Thoracic aorta (tissue), 2 donors: ENCODE results near the gene CCR5AS.

ENCODE experiments used
- ATAC-seq: fragments of 150-250 bp; one replicate; pipeline ENCODE4 v1.8.0; 2017; ENCODE audit warnings: low read depth; ENCODE audit not compliant: insufficient number of reproducible peaks, low FRiP score
- DNase-seq: peaks from one replicate; pipeline ENCODE4 v3.0.0-alpha.2; 2020; ENCODE audit warnings: low spot score
- H3K27ac ChIP-seq, 2 donors: fragments of 200-600 bp; sonication (generic); 1 replicate in 1 of 2; 2 replicates in 1 of 2; pipeline ENCODE4 v1.5.1; 2016; ENCODE audit warnings: mild to moderate bottlenecking in 2 of 2, moderate library complexity in 2 of 2
- H3K27me3 ChIP-seq: fragments of 200-600 bp; sonication (generic); replicated peaks from 2 replicates; pipeline ENCODE4 v1.6.0; 2016; ENCODE audit warnings: mild to moderate bottlenecking; ENCODE audit not compliant: insufficient read depth
- H3K36me3 ChIP-seq: fragments of 200-600 bp; sonication (generic); one replicate; pipeline ENCODE4 v1.5.1; 2016
- H3K4me1 ChIP-seq, 2 donors: fragments of 200-600 bp; sonication (generic); 1 replicate in 1 of 2; 2 replicates in 1 of 2; pipeline versions ENCODE4 v1.5.1 to v1.6.0; 2016; ENCODE audit warnings: low read depth in 2 of 2, mild to moderate bottlenecking in 1 of 2; ENCODE audit not compliant: control insufficient read depth in 1 of 2
- H3K4me3 ChIP-seq: fragments of 200-600 bp; sonication (generic); 2 replicates; pipeline ENCODE4 v1.5.1; 2016; ENCODE audit warnings: mild to moderate bottlenecking
- H3K9me3 ChIP-seq: fragments of 200-600 bp; sonication (generic); 2 replicates; pipeline ENCODE4 v1.5.1; 2016
- TF ChIP-seq, protein P1 (sequence below): fragments of 200-600 bp; sonication (generic); IDR thresholded peaks from one replicate; pipeline ENCODE4 v1.5.1; 2019; ENCODE audit warnings: antibody characterized with exemption

Gene CCR5AS

DNA sequence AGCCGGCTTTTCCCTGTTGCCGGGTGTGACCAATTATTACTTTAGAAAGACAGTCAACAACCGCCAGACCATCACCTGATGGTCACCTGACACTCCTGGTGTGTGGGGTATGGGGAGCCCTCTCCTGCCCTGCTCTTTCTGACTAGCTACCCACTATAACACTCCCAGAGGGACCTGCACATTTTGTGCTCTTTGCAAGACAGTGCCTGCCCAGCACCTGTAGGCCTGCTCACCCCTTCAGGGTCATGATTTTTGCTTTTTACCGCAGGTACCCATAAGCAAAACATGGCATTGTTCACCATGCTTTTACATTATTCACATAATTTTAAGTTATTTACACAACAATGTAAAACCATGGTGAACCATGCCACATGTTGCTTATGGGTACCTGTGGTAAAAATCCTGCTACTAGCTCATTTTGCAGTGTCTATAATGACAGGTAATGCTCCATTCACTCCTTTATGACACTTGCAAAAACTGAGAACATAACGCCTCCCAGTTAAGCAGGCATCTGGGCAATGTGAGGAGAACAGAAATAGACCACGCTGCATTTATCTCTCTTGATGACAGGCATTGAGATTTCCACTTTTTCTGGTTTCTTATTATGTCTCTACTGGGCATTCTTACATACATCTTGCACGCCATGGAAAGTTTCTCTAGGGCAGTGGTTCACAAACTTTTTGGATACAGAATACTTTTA, 10.1 kb upstream of the CCR5AS start:
- peaks cover 0 to 7% of the 10 kb centered on the region in 2 donors for H3K4me1 ChIP-seq
- DNase-seq (no peak), ATAC-seq (no peak)
- no peaks in the 10 kb centered on the region for H3K36me3 ChIP-seq
- H3K9me3 ChIP-seq = no peaks in the 10 kb centered on the region
- H3K4me3 ChIP-seq = no peak overlapping the region
- TF ChIP-seq, protein P1, sequence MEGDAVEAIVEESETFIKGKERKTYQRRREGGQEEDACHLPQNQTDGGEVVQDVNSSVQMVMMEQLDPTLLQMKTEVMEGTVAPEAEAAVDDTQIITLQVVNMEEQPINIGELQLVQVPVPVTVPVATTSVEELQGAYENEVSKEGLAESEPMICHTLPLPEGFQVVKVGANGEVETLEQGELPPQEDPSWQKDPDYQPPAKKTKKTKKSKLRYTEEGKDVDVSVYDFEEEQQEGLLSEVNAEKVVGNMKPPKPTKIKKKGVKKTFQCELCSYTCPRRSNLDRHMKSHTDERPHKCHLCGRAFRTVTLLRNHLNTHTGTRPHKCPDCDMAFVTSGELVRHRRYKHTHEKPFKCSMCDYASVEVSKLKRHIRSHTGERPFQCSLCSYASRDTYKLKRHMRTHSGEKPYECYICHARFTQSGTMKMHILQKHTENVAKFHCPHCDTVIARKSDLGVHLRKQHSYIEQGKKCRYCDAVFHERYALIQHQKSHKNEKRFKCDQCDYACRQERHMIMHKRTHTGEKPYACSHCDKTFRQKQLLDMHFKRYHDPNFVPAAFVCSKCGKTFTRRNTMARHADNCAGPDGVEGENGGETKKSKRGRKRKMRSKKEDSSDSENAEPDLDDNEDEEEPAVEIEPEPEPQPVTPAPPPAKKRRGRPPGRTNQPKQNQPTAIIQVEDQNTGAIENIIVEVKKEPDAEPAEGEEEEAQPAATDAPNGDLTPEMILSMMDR = no peak
- no peak overlapping the region for H3K27ac ChIP-seq
- H3K27me3 ChIP-seq = no peaks in the 10 kb centered on the region

DNA sequence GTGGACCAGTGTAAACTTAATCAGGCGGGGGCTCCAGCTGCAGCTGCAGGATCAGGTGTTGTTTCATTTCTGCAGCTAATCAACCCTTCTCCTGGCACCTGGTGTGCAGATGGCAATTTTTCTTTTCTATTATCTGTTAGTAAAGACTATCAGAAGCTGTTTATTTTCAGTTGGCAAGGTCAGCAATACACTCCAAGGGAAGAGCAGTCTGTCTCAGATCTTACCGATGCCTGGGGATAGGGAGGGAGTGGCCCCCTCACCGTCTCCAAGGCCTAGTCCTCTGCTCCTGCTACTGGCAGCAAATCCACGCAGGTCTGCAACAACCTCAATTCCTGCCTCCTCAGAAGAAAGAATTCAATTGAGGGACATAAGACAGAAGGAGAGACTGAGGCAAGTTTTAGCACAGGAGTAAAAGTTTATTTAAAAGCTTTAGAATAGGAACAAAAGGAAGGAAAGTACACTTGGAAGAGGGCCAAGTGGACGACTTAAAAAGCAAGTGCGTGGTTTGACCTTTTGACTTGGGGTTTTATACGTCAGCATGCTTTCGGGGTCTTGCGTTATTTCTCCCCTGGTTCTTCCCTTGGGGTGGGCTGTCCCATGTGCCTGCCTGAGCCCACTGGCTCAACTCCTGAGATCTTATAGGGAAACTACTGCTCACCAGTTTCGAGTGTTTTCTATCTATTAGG, 9.4 kb upstream of the CCR5AS start:
- H3K9me3 ChIP-seq = no peaks in the 10 kb centered on the region
- ATAC-seq (no peak), DNase-seq (no peak)
- H3K36me3 ChIP-seq = no peaks in the 10 kb centered on the region
- peaks cover 0 to 7% of the 10 kb centered on the region in 2 donors for H3K4me1 ChIP-seq
- no peak overlapping the region for H3K4me3 ChIP-seq
- H3K27me3 ChIP-seq = no peaks in the 10 kb centered on the region
- TF ChIP-seq, protein P1 = no peak
- no peak overlapping the region for H3K27ac ChIP-seq

DNA sequence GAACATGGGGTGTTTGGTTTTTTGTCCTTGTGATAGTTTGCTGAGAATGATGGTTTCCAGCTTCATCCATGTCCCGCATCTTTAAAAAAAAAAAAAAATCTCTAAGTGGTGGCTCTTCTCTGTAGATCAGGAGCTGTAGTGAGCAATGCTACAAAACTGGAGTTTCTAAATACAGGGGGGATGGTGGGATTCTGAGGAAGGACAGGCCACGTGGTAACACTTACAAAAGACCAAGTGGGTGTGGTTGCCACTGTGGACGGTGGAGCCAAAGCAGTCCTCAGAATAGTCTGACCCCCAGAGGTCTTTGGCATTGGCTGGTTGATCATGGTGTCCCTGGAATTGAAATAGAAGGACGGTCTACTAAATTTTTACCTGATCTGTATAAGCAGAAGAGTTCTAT, 7.9 kb upstream of the CCR5AS start:
- H3K9me3 ChIP-seq = no peaks in the 10 kb centered on the region
- peaks cover 0 to 7% of the 10 kb centered on the region in 2 donors for H3K4me1 ChIP-seq
- TF ChIP-seq, protein P1 = no peak
- no peaks in the 10 kb centered on the region for H3K36me3 ChIP-seq
- H3K4me3 ChIP-seq = no peak overlapping the region
- DNase-seq (no peak), ATAC-seq (no peak)
- H3K27ac ChIP-seq = no peak overlapping the region
- no peaks in the 10 kb centered on the region for H3K27me3 ChIP-seq

DNA sequence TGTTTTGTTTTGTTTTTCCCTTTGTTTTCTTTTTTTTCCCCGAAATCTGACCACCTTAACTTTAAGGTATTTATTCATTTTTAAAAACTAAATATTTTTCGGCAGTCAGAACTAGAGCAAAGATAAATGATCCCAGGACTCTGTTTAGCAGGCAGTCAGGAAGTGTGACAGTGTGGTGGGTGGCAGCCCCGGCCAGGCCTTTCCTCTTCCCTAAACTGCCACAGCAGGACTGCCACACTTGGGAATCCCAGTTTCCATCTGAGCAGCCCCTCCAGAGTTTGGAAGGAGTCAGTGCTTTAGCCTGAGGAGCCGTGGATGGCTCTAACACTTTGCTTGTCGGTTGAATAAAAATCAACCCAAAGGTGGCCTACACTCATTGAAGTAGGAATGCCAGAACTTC, 7.1 kb upstream of the CCR5AS start:
- no peak for DNase-seq
- TF ChIP-seq, protein P1 = no peak
- Histone ChIP-seq H3K9me3 (no peaks in the 10 kb centered on the region), H3K4me1 (peaks cover 0 to 7% of the 10 kb centered on the region in 2 donors), H3K27ac (no peak overlapping the region), H3K27me3 (no peaks in the 10 kb centered on the region), H3K36me3 (no peaks in the 10 kb centered on the region), H3K4me3 (no peak overlapping the region)
- no peak for ATAC-seq

DNA sequence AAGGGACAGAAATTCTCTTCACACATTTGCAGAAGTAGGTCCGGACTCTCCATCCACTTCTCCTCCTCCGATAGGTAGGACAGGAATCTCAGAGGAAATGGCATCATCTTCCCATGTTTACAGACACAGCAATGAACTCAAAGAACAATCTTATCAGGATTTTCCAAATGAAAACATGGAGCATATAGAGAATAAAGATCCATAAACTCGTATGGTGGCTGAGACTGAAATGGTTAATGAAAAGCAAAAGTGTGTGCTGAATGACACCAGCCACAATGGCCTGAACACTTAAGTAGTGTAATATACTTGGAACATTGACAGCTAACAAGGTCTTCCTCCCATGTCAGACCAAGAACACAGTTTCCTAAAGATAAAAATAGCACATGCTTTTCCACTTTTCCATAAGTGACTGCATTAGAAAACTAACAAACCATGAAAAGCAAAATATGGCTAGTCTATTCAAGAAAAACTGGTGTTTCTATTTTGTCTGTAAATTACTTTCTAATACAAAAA, 6.0 kb upstream of the CCR5AS start:
- Histone ChIP-seq H3K4me3 (no peak overlapping the region), H3K4me1 (peaks cover 0 to 7% of the 10 kb centered on the region in 2 donors), H3K27me3 (no peaks in the 10 kb centered on the region), H3K36me3 (no peaks in the 10 kb centered on the region), H3K27ac (no peak overlapping the region), H3K9me3 (no peaks in the 10 kb centered on the region)
- DNase-seq = no peak
- TF ChIP-seq, protein P1 = no peak
- no peak for ATAC-seq
